ENCODE results near the gene ITGA4.

ITGA4 gene

DNA sequence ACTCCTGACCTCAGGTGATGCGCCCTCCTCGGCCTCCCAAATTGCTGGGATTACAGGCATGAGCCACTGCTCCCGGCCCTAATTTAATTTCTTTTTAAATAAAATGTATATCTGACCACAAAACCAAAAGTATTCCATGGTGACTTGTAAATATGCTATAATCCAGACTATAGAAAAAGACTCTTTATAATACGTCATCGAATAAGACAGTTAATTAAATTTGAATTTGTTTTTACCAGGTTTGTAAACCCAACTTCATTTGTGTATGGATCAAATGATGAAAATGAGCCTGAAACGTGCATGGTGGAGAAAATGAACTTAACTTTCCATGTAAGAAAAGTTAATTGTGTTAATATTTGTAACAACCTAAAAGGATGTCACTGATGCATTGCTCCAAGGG, 69.9 kb downstream of the ITGA4 start:
- TF ChIP-seq, protein P1, sequence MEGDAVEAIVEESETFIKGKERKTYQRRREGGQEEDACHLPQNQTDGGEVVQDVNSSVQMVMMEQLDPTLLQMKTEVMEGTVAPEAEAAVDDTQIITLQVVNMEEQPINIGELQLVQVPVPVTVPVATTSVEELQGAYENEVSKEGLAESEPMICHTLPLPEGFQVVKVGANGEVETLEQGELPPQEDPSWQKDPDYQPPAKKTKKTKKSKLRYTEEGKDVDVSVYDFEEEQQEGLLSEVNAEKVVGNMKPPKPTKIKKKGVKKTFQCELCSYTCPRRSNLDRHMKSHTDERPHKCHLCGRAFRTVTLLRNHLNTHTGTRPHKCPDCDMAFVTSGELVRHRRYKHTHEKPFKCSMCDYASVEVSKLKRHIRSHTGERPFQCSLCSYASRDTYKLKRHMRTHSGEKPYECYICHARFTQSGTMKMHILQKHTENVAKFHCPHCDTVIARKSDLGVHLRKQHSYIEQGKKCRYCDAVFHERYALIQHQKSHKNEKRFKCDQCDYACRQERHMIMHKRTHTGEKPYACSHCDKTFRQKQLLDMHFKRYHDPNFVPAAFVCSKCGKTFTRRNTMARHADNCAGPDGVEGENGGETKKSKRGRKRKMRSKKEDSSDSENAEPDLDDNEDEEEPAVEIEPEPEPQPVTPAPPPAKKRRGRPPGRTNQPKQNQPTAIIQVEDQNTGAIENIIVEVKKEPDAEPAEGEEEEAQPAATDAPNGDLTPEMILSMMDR (conservative IDR thresholded peaks at IDR 0.05; ENCODE audit: low read depth, low read length): no peak
- no peak for DNase-seq (ENCODE audit: low read depth)
- no peak overlapping the region for H3K4me3 ChIP-seq (ENCODE audit: low read depth, low read length)

DNA sequence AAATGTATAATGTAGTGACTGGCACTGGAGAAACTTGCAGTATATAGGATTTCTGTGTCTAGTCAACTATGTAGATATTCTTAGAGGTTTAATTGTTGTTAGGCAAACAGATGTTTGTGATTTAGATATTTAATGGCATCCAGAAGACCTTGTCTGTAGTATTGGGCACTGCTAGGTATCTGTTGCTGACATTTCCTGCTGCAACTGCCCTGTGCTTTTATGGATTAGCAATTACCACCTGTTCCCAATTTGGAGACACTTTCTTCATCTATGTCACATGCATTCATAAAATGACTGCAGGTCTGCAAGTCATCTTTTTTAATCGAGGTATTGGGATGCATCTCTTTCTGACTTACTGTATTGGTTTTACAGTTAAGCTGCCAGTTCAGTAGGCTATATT, 71.3 kb downstream of the ITGA4 start:
- TF ChIP-seq, protein P1 (conservative IDR thresholded peaks at IDR 0.05; ENCODE audit: low read depth, low read length): no peak
- no peak for DNase-seq (ENCODE audit: low read depth)
- H3K4me3 ChIP-seq (ENCODE audit: low read depth, low read length): no peak overlapping the region

DNA sequence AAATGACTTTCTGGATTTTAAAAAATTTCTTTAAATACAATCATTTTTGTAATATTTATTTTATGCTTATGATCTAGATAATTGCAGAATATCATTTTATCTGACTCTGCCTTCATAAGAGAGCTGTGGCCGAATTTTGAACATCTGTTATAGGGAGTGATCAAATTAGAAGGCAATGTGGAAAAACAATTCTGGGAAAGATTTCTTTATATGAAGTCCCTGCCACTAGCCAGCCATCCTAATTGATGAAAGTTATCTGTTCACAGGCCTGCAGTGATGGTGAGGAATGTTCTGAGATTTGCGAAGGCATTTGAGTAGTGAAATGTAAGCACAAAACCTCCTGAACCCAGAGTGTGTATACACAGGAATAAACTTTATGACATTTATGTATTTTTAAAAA, 79.5 kb downstream of the ITGA4 start:
- TF ChIP-seq, protein P1 (conservative IDR thresholded peaks at IDR 0.05; ENCODE audit: low read depth, low read length): no peak
- no peak overlapping the region for H3K4me3 ChIP-seq (ENCODE audit: low read depth, low read length)
- DNase-seq (ENCODE audit: low read depth): no peak

DNA sequence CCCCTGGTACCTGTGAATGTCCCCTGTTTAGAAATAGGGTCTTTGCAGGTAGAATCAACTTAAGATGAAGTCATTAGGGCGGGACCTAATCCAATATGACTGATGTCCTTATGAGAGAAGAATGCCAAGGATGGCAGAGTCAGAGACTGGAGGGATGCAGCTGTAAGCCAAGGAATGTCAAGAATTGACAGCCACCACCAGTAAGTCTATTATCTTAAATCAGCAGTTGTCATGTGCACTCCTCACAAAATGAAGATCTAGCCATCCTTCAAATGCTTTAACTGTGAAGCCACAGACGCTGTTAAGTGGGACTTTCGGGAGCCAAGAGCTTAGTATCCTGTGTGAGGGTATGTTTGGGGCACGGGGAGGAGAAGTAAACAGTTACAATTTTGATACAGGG, 83.2 kb downstream of the ITGA4 start:
- TF ChIP-seq, protein P1 (conservative IDR thresholded peaks at IDR 0.05; ENCODE audit: low read depth, low read length): no peak
- no peak overlapping the region for H3K4me3 ChIP-seq (ENCODE audit: low read depth, low read length)
- no peak for DNase-seq (ENCODE audit: low read depth)

DNA sequence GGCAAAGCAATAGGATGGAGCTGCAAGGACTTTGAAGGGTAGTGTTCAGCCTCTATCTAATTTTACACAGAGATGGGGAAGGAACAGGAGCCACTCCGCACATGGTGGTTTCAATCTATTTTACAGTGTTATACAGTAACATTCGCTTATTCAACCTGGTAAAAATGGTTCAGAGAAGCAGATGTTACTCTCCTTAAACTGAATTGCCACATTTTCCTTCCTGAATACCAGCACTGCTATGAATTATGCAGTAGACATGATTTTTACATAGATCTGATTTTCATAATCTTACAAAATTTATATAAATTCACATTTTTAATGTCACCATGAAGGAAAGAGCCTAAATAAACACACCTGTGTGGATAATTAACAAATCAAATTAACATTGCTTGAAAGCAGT, 85.0 kb downstream of the ITGA4 start:
- DNase-seq (ENCODE audit: low read depth): no peak
- TF ChIP-seq, protein P1 (conservative IDR thresholded peaks at IDR 0.05; ENCODE audit: low read depth, low read length): no peak

DNA sequence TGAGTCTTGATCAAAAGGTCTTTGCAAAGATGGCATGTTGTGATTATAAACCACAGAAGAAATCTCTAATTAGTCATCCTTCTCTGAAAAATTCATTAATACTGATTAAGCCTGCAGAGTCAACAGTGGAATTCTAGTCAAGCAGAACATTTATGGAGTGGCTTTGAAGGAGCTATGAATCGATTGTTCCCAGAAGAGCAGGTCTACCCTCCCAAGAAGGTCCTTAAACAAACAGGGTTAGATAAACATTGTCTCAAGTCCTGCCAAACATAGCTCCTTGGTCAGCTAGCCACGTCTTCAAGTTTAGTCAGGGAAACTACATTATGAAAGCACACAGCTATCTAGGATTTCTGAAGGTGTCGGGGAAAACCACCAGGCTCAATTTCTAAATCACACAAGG, 88.9 kb downstream of the ITGA4 start:
- no peak overlapping the region for H3K4me3 ChIP-seq (ENCODE audit: low read depth, low read length)
- DNase-seq (ENCODE audit: low read depth): peak; percentile 45
- TF ChIP-seq, protein P1 (conservative IDR thresholded peaks at IDR 0.05; ENCODE audit: low read depth, low read length): no peak

More for the DNA sequence above, 85.0 kb downstream of the ITGA4 start:
- H3K4me3 ChIP-seq (ENCODE audit: low read depth, low read length): no peak overlapping the region

DNA sequence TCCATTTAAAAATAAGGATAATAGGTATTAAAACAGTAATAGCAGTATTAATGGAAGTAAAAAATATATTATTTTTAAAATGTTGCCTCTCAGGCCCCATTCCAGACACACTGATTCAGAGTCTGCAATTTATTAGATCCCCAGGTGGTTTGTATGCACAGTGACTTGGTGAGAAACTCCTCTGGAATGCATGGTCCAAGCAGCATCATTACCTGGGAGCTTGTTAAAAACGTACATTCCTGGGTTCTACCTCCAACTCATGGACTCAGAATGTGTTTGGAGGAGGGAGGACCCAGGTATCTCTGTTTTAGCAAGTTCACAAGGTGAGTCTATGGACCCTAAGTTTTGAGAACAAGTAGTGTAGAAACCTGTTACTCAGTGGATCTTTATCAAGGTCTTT, 95.6 kb downstream of the ITGA4 start:
- peak; percentile 43 for DNase-seq (ENCODE audit: low read depth)
- no peak overlapping the region for H3K4me3 ChIP-seq (ENCODE audit: low read depth, low read length)
- TF ChIP-seq, protein P1 (conservative IDR thresholded peaks at IDR 0.05; ENCODE audit: low read depth, low read length): no peak
